Cardiac septum (tissue), 1 donor: Measurements from ENCODE around the gene TNS1. TPM values are rescaled to one million over a fixed set of nuclear protein-coding genes. Genes with fewer than 3 reads are reported as not detected.

Experiments used
- DNase-seq: peaks from one replicate; pipeline ENCODE4 v3.0.0-alpha.2; 2020; ENCODE audit warnings: low spot score
- intact Hi-C: fragments of 100-400 bp; cut with DNase I; formaldehyde crosslinking; loops from one replicate; pipeline ENCODE4 v1.14.0; 2022
- total RNA-seq: library from RNA; stranded (reverse); fragmentation: NEBNext Ultra II Directional; extraction: Animal tissue kit (Norgen Biotek cat#: 25700); gene quantifications from one replicate; pipeline ENCODE4 v1.2.1, GENCODE V29; 2021
- donor health status: DM: no; HTN: no; CAD: no.

The TNS1 gene
- total RNA-seq, 1 donor from 2014 or later, result 870 TPM

GRCh38 chr2:217899231-217900009 is 103.4 kb downstream of the TNS1 start:
- DNase-seq, result peak; percentile 82
- intact Hi-C loops, result loop anchor here (5.0 kb wide), 1 partner anchor 88 kb away; no protein-coding TSS in a partner anchor

GRCh38 chr2:217897816-217898806 is 104.7 kb downstream of the TNS1 start:
- peak; percentile 80 for DNase-seq
- intact Hi-C loops, result no loop called here

GRCh38 chr2:217897091-217897715 is 105.6 kb downstream of the TNS1 start:
- intact Hi-C loops, result no loop called here
- DNase-seq, result no peak

DNA sequence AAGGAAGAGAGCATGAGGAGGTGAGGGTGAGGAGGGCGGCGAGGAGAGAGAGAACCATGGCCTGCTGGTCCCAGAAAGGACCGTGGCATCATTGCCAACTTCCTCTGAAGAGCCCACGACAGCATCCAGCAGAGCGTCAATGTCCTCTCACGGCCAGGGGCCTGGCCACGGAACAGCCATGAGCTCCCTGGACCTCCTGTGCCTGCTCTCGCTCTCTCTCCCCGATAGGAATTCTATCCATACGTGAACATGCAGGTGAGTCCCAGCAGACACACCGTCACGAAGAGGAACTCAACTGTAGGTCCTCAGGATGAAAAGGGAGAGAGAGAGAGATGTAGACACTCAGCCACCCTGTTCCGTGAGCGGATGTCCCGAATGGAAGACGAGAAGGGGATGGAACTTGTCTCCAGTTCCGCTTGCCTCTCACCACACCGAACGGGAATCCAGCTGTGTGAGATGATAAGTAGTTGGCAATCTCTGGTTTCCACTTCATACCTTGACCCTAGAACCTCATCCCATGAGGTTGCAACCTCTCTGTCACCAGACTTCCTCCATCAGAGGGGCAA is 107.6 kb downstream of the TNS1 start:
- intact Hi-C loops, result no loop called here
- DNase-seq, result no peak

DNA sequence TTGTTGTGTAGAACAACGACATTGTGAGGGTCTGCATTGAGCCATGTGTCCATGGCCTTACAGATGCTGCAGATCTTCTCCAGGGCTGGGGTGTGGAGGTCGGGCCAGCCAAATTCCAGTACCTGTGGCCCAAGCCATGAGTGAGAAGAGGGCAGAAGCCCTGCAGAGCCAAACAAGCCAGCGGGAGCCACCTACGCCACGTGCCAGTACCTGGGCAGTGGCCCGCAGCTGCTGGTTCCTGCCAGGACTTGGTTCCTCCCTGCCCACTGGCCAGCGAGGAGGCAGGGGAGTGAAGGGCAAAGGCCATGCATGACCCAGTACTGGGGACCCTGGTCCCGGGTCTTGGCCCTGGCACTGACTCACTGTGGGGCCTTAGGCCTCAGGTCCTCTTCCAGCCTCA is 109.4 kb downstream of the TNS1 start:
- intact Hi-C loops, result no loop called here
- no peak for DNase-seq

- intact Hi-C loops, result no loop called here
- DNase-seq, result no peak
Measured at GRCh38 chr2:217892560-217892959, 110.2 kb downstream of the TNS1 start.

- no peak for DNase-seq
- intact Hi-C loops, result no loop called here
Measured at GRCh38 chr2:217890445-217890844, 112.3 kb downstream of the TNS1 start.

GRCh38 chr2:217889656-217890055 is 113.1 kb downstream of the TNS1 start:
- no peak for DNase-seq
- intact Hi-C loops, result loop anchor here (2.0 kb wide), 1 partner anchor 13 kb away; no protein-coding TSS in a partner anchor

DNA sequence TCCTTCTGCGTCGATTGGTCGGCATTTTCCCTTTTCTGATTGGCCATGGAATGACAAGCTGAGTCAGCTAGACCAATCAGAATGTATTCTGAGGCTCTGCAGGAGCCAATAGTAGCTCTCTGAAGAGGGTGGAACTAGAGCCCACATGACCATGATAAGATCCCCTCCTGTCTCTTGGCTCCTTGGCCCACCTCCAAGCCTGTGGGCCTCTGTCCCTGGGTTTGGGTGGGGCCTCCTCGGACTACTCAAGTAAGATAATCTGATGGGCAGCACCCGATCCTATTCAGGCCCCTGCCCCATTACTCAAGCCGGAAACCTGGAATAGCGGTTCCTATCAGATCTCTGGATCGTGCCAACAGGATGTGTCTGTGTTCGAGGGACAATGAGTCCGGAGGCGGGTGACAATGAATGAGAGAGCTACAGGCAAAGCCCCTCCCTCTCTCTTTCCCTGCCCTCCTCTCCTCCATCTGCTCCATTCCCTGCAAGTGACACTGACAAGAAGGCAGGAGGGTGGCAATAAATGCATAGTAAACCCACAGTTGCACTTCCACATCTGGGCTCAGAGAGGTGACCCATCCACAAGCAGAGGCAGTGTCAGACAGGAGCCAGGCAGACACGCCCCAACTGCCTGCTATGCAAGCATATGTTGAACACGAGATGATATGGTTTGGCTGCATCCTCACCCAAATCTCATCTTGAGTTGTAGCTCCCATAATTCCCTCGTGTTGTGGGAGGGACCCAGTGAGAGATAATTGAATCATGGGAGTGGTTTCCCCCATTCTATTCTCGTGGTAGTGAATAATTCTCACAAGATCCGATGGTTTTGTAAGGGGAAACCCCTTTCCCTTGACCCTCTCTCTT is 114.7 kb downstream of the TNS1 start:
- DNase-seq, result peak; percentile 89
- intact Hi-C loops, result loop anchor here (2.0 kb wide), 3 partner anchors 15 to 101 kb away; no protein-coding TSS in a partner anchor

DNA sequence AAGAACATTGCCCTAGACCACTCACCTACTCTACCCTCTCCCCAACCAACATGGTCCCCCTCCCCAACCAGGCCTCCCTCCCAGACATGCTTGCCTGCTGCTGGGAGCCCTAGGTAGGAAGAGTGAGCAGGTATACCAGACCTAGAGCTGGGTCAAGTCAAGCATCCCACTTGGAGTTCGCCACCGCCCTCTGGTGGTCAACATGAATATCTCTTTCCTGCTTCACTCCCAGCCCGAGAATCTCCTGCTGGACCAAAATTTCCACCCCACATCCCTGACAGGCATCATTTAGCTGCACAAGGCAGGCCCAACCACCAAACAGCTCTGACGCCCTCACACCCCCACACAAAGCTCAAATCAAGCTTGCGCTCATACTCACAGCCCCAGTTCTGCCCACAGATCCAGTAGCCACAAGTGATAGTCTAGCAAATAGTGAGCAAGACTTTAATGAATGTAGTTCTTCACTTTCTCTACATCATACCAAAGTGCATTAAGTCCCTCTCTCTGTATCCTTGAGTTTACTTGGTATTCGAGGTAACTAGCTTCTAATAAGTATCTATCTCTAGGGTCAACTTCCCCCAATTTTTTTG is 116.0 kb downstream of the TNS1 start:
- intact Hi-C loops, result loop anchor here (2.0 kb wide), 2 partner anchors 98 to 102 kb away; no protein-coding TSS in a partner anchor
- DNase-seq, result peak; percentile 89

DNA sequence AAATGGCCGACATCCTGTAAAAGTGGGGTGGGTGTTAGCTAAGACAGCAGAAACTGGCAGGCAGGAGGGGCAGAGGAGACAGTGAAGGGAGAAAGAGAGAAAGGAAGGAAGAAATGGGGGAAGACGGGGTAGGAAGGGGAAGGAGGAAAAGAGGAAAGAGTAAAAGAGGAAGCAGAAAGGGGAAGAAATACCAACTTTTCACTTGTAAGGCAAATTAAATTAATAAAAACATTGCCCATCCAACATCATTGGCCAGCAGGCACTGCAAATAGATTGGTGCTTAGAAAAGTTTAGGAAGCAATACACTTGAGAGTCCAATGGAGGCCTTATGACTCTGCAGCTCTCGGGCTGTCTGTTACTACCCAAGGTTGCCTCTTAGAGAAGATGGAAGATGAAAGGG is 116.7 kb downstream of the TNS1 start:
- DNase-seq, result no peak
- intact Hi-C loops, result loop anchor here (2.0 kb wide), 2 partner anchors 97 to 103 kb away; no protein-coding TSS in a partner anchor

DNA sequence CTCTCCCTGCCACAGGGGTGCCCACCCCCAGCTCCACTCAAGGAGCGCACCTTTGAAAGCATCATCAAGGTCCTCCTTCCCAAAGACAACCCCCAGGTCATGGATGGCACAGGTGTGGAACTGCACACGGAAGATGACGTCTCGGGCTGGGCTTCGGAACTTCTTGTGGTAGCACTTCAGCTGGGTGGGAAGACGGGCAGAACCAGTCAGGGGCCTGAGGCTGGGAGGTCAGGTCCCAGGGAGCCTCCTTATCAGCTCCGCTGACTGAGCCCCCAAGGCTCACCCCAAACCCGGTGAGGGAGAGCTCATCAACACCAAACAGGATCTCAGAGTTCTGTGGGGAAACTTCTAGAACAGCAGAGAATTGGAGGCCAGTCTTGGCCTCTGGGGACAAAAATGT is 117.8 kb downstream of the TNS1 start:
- intact Hi-C loops, result no loop called here
- no peak for DNase-seq

DNA sequence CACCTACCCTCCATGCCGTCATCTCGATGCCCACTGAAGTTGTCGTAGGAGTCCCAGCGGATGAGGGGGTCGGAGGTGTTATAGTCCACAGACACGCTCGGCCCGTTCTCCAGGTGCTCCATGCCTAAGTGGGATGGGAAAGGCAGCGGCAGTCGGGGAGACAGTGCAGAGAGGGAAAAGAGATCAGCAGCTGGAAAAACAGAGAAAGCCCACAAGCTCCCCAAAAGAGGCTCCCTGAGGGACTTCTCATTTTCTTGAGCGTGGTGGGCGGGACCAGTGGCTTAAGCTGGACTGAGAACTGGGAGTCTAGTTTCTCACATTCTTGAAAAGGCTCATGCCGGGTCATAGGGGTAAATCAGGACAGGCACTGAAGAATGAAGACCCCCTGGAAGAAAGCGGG is 121.9 kb downstream of the TNS1 start:
- DNase-seq, result no peak
- intact Hi-C loops, result no loop called here

GRCh38 chr2:217880287-217880889 is 122.4 kb downstream of the TNS1 start:
- no peak for DNase-seq
- intact Hi-C loops, result no loop called here

DNA sequence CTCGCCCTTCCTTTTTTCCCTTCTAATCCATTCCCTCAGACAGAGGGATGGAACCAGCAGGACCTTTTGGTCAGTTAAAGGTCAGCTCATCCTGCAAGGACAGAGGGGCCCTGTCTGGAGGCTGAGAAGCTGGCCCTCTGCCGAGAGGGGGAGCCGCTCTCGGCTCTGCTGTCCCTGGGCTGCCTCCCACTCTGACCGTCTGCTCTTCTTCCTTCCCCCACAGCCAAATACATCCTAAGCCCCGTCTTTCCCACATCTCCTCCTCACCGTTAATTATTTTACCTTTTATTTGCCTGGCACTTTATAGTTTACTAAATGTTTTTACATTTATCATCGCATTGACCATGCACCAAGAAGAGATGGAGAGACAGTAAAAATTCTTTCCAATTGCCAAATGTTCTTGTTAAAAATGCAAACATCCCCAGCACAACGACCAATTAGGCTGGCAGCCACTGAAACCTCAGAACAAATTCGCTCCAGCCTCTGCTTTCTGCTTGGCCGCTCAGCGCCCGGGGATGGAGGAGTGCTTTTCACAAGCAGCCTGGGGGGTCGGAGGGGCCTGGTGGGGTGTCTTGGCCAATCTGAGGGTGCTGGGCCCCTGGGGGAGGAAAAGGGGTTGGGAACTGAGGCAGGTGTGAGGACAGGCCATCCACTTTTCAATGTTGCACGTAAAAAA is 123.7 kb downstream of the TNS1 start:
- no peak for DNase-seq
- intact Hi-C loops, result no loop called here

DNA sequence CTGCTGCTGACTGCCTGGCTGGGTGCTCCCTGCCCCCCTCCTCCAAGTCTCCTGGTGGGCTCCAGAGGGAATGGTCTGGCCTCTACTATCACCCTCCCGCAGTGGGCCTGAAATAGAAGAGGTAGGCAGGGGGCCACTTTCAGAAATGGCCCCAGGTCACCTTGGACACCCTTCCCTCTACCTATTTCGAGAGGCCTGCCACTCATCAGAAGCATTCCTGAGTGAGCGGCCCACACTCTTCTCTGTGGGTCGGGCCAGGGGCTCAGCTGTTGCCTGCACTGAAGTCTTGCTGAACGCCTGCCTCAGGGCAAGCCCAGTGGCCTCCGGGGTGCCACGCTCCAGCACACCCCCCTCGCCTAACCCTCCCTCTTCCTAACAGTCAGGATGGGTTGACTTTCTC is 124.9 kb downstream of the TNS1 start:
- no peak for DNase-seq
- intact Hi-C loops, result no loop called here

- DNase-seq, result no peak
- intact Hi-C loops, result no loop called here
Measured at GRCh38 chr2:217876253-217876570, 126.6 kb downstream of the TNS1 start.
